NCI-H187 treated with DMSO at 0.1 percent for 48 hours (cell line): ENCODE data around the gene PBXIP1.
A peak's percentile ranks its signal among the peaks of the same experiment; 100 is the strongest.

Experiments used
- DNase-seq: peaks from one replicate; lab custom pipeline; 2025; lab: John Stamatoyannopoulos, UW

Gene PBXIP1

DNA sequence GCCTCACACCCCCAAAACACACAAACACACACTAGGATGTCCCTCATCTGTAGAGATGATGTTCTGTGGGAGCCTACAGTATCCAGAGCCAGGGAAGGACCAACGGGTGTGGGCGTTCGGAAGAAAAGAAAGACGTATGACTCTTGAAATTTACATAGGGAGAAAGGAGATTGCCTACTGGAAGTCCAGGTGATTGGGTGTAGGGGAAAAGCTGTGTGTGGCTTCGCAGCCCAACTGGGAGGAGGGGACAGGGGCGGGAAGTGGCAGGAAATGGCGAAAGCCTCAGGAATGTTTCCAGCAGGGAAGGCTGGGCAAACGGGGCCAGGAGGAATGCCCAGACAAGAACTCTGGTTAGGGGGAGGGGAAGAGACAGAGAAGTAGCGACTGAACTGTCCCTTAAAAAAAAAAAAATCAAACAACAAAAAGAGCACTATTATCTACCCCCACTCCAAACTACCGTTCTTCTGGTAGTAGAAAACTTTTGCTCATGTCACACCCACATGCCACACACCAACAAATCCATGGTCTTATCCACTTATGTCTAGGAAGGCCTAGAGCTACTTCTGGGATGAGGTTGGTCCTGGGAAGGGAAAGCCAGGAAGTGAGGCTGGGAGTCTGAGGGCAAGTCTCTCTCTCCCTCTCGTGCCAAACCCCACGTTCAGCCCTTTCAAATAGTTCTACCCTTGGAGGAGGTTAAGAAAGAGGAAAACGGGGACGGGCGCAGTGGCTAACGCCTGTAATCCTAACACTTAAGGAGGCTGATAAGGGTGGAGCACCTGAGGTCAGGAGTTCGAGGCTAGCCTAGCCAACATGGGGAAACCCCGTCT is 16.8 kb upstream of the PBXIP1 start:
- no peak for DNase-seq

DNA sequence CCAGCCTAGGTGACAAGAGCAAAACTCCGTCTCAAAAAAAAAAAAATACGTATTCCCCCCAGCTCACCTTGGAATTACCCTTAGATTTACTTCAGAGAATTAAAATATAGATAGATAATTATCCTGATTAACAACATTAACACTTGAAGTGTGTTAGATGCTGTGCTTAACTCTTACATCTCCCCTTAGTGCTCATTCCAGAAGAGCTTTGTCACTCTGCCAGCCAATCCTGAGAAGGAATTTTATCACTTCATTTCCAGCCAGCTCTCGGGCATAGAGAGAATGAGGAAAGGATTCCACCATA is 16.3 kb upstream of the PBXIP1 start:
- DNase-seq, result no peak

DNA sequence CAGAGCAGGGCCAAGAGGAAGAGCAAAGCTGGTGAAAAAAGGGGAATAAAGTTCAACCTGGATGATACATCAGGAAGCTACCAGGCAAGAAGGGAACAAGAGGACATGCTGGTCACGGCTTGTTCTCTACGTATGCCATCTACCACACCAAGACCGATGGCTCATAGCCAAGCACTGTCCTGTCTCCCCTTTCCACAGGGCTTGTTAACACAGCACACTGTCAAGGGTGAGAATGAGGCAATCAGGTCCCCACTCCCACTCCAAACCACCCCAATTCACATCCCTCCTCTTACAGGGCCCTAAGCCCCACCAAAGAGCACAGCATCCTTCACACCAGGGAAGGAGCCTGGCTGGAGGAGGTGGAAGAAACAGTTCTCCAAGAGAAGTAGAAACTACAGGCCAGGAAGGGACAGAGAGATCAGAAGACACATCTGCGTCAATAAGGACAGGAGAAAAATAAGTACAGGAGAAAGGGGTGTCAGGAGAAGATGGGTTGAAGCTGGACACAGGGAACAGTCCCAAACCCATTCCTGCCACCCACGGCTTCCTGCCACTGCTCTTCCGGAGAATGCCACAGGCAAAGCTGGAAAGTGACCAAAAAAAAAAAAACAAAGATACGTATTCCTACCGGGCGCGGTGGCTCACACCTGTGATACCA is 15.6 kb upstream of the PBXIP1 start:
- DNase-seq, result no peak

DNA sequence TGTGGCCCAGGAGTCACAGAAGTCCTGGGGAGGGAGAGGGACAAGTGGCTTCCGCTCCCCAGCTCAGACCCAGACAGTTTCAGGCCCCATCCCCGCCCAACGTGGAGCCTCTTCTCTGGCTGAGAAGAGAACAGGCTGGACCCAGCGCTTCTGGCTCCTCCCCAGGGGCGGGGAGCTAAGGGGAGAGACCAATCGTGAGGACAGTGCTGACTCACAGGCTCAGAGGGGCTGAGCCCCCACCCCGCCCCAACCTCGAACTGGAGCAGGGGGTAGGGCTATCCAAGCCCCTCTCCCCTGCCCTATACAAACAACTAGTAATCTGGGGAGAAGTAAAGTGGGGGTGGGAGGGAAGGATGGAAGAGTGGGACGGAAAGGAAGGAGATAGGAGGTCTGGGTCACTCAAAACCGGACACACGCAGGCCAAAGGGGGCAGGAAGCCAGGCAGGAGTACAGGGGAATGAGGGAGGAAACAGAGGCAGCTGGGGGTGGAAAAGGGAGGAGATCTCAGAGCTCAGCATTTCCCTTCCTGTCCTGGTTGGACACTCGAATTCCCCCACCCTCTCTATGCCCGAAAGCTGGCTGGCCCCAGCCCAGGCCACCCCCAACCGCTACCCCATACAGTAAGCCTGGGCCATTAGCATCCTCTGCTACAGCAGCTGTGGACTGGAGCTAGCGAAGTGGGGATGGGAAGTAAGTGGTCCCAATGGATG is 14.9 kb upstream of the PBXIP1 start, which contains the start of gene SHC1:
Gene SHC1, minus strand, starts transcription at position 117 of the 710 bp plus-strand sequence. CDS start 221 bp downstream, outside the sequence.
- DNase-seq, result no peak

DNA sequence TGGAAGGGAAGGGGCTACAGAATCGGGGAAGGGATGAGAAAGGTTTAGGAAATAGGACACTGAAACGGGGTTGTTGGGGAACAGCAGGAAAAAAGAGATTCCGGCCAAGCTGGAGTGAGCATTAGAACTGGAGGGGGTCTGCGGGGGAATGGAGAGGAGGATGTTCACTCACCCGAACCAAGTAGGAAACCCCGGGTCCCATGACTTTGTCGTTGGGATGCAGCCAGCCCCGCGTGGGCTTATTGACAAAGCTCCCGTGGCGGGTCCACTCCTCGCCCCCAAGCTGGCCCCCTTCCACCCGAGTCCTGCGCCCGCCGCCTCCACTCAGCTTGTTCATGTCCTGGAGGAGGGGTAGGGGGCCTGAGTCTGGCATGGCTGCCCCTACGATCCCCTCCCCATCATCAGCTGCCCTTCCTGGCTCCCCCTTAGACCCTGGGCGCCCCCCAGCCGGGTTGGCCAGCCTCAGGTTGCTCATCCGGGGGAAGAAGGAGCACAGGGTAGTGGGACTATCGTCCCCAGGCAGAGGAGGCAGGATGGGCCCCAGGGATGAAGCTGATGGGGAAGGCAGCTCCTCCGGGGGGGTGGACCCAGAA is 14.1 kb upstream of the PBXIP1 start:
- DNase-seq, result no peak

DNA sequence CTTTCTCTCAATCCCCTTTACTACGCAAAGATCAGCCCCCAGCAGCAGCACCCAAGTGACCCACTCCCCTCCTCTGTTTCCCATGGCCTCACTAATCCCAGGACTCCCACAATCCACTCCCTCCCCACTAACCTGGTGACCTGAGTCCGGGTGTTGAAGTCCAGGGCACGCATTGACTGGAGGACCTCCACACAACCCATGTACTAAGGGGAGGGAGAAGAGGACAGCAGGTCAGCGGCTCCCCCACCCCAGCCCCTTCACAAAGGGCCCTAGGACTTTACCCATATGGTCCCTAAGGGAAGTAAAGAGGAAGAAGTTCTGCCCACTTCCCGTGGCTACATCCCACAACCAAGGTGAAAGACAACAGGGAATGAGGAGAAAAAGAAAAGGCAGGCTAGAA is 13.3 kb upstream of the PBXIP1 start:
- no peak for DNase-seq

DNA sequence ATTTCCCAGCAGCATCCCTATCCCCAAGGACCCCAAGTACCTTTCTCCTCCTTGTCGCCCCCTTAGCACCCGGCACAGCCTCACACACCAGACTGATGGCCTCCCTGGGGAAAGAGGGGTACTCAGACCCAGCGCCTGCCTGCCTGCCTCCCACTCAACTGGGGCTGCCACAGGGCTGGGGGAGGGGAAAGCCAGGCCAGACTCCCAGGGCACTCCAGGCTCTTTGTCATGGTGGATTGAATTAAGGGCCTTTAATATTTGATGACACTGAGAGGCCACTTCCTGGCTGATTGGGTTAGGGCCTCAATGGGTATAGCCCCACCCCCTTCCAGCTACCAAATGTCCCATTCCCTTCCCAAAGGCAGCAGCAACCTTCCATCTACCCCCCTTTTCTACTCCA is 12.8 kb upstream of the PBXIP1 start:
- no peak for DNase-seq

DNA sequence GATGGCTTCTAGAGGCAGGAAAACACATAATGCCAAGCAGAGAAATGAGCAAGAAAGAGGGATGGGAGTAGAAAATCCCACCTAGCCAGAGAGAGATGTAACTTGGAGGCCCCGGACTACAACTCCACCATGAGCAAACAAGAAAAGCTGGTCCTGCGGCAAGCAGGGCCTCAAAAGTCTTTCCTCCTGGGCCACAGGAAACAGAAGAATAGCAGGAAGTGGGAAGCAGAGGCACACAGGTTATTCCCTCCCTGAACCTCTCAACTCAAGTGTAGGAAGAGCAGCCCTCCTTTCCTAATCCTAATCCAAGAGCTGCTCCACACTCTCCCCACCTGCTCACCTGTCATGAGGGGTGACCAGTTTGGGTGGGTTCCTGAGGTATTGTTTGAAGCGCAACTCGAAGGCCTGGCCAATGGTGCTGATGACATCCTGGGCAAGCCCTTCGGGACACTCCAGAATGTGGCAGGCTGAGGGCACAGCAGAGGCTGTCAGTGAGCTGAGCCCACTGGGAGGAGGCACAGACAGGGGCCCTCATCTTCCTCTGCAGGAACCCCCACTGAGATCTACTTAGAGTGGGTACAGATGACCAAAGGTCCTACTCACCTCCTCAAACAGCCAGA is 11.5 kb upstream of the PBXIP1 start:
- DNase-seq, result no peak

DNA sequence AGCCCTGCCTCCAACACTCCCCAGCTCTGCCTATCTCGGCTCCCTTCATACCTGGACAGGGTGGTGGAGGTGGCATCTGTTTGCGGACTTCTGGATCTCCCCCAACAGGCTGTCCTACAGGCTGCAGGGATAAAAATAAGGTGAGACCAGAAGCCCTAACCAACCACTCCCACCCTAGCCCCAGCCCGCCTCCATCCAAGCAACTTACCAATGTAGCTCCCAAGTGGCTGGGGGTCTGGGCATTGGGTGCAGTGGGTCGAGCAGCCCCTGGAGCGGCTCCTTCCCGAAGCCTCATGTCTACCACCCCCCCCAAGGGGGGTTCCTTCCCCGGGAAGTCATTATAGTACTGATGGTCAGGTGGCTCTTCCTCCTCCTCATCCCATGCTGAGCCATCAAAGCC is 10.2 kb upstream of the PBXIP1 start:
- DNase-seq, result no peak

DNA sequence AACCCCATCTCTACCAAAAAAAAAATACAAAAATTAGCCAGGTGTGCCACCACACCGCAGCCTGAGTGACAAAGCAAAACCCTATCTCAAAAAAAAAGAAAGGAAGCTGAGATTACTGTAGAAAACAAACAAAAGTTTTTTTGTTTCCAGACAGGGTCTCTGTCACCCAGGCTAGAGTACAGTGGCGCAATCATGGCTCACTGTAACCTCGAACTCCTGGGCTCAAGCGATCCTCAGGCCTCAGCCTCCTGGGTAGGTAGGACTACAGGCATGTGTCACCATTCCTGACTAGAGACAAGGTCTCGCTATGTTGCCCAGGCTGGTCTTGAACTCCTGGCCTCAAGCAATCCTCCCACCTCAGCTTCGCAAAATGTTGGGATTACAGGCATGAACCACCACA is 8.5 kb upstream of the PBXIP1 start:
- no peak for DNase-seq

DNA sequence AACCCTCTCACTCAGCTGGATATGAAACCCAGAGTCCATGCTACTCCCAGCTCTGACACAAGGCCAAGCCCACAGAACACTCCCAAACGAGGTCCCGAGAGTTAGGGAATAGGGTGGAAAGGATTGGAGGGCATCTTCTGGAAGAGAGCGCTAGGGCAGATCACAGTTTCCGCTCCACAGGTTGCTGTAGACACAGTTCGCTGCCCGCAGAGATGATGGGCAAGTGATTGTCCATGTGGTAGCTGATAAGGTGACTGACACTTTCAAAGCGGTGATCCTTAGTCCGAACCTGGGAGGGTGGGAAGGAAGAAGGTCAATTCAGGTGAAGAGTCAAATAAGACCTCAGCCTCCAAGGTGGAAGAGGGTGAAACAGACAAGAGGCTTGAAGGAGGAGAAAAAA is 7.7 kb upstream of the PBXIP1 start:
- no peak for DNase-seq

DNA sequence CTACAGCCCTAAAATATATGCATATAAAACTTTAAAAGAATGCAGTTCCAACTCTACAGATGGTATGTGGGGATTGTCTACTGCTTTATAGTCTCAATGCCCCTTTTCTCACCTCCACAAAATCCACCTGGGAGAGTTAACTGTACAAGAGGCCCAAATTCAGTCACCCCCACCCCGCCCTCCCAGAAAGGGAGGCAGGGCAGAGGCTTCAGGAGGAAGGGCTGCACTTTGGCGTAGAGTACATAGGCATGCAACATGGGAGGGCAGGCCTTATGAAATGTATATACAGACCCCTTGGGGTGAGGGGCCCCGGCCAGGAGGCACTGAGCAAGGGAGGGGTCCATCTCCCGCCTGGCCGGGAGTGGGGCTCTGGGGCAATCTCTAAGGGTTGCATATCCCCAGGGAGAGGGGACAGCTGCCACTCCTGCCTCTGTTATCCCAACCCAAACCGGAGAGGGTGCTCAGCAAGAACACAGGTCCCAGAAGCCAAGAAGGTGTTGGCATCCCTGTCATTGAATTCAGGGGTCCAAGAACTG is 7.0 kb upstream of the PBXIP1 start:
- DNase-seq, result no peak

DNA sequence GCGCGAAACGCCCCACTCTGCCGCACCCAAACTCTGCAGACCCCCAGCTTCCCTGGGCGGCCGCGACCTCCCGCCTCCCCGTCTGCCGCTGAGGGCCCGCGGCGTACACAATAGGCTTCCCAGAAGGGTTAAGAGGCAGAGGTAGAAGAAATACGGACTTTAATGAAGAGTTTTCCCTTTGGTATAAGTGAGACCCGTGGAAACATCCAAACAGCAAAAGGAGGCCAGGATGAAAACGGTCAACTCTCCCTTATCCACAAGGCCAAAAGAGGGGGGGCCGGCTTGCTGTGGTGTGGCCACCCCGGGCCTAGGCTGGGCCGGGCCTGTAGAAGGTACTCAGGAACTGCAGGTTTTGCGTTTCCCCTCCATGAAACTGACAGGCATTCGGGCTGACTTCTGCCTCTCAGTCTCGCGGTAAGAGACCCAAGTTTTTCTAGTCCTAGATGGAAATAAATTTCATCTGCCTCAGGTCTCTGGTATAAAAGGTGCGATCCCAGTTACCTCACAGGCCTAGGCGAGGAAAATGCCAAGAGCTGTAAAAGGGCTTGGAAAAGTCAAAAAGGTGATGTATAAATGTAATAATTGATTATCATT is 6.4 kb upstream of the PBXIP1 start:
- DNase-seq, result no peak

DNA sequence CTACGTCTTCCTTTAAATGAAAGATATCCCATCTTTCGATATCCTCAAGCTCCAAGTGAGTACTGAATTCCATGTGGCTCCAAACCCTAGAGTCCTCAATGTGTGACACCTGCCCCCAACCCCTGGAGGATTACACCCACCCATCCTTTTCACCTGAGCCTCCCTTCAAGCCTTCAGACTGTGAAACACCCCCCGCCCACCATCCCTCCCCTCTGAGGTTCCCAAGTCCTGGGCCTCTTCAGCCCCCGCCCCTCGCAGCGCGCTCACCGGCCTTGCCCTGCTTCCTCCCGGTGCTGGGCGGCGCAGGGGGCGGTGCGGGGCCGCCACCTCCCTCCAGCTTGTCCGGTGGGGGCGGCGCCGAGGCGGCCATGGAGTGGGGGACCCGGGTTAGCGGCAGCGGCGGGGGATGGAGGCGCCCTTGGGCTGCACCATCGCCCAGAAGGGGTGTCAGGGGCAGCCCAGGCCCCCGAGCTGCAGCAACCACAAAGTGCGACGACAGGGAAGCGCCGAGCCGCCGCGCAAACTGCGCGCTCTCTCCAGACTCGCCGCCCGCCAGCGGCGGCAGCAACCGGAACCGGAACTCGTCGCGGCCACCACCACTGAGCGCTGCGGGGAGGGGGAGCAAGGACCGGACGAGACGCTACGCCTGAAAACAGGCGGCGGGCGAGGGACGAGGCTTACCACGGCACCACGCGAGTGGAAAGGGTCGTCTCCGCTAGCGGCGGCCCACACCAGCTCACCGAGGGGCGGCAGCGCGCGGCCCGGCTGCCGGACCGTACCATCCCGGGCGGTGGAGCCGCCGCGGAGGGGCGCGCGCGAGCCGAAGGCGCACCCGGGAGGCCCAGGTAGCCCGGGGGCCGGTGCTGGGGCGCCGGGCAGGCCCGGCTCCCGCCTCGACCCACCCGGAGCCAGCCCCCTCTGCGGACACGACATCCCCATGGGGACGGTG is 5.6 kb upstream of the PBXIP1 start, which contains the start of gene PYGO2:
Gene PYGO2, minus strand, starts transcription at position 576 of the 949 bp plus-strand sequence. Its CDS starts 206 bp downstream, at position 370.
- DNase-seq, result peak; percentile 54

DNA sequence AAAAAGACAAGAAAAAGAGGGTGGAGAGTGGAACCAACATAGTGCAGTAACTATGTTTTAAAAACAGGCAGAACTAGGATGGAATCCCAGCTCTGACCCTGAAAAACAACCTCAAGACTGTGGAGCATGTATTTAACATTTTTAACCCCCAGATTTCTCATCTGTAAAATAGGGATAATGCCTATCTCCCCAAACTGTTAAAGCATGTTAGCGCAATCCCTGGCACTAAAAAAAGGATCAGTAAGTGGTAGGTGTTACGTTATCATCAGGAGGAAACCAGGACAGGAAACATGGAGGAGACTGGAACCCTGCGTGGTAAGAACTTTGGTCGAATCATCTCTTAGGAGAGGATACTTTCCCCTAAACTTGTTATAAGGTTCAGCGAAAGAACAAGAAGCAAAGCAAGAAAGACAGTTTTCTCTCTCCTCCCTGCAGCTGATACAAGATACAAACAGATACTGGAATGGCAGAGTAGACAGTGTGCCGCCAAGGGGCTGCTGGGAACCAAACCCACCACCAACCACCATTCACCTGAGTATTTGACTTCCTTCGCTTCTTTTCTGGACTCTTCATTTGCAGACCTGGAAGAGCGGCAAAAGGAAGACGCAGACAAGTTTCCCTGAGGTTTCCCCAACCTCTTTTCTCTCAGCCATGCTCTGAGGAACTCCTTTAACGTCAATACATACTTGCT is 4.7 kb upstream of the PBXIP1 start:
- no peak for DNase-seq

DNA sequence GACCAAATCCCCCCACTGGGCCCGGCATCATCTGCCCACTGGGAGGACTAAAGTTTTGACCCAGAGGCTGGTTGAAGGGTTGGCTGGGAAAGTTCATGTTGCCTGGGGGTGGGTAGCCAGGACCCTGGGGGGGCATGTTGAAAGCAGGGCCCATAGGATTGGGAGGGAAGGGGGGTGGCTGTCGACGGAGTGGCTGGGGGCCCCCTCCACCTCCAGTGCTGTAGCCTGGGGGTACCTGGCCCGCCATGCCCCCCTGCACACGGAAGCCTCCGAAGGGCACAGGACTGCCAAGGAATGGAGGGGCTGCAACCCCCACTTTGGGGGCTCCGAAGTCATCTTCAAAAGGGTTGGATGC is 3.5 kb upstream of the PBXIP1 start:
- DNase-seq, result no peak

DNA sequence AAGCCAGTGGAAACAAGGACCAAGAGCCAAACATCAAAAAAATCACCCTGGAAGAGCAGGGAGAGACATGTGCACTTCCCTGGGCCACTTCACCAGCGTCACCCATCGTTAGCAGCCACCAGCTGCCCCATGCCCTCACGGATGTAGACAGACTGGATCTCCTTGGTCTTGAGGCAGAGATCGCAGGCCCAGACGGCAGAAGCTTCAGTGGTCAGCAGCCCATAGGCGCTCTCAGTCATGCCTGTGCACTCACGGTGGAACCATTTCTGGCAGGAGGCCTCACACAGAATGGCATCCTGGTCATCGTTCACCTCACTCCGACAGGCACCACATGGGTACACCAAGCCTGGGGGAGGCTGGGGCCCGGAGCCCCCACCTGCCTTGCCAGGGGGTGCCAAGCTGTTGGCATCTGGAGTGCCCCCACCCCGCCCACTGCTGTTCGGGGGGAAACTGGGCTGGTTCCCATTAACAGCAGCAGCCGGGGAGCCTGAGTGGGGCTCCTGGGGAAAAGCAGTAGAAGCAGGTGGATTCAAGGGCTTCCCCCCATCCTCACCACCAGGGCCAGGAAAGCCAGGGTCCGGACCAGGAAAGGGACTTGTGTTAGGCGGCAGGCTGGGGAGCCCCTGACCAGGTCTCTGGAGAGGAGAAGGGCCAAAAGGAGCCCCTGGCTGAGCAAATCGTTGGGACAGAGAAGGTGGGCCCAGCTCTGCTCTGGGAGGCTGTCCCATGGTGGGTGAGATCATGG is 3.0 kb upstream of the PBXIP1 start:
- no peak for DNase-seq

DNA sequence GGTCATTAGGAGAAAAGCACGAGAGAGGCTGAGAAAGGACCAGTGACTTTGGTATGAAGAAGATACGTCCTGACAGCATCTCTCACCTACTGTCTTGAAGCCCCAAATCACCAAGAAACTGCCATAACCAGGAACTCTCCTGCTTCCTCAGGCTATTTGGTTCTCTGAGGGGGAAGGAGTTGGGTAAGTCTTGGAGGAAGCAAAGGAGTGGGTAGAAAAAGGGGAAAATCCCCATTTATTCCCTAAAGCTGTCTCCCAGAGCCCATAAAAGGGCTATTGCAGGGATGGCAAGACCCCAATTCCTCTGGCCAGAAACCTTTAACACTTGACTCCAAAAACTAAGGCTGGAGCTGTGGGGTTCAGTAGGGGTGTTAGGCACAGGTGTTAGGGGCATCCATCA is 2.1 kb upstream of the PBXIP1 start:
- DNase-seq, result no peak

DNA sequence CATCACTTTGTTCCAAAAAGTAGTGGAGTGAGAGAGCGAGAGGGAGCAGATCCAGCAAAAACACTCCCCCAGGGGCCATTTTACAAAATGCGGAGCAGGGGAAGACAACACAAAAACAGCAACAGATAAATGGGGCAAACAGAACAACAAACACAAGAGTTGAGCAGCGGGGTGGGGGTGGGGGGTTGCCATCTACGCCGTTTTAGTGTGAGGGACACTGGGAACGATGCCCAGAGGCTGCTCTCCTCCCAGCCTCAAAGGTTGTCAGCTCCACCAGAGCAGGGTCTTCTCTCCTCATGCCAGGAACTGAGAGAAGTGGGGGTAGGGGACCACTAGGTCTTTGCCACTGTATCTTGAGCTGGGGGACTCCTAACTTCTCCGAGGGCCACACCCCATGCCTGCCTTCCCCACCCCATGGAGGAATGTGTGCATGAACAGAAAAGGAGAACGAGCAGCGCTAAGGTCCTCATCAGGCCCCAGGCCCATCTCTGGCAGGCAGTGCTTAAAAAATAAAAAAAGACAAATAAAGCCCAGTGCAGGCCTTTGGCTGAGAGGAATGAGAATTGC is 1.3 kb upstream of the PBXIP1 start:
- DNase-seq, result no peak
